DMS53 (cell line): ENCODE results near the gene HSPA12B.

ENCODE experiments used
- DNase-seq: peaks from one replicate; lab custom pipeline; 2025; lab: John Stamatoyannopoulos, UW

Gene HSPA12B

GRCh38 chr20:3767110-3767426, 34.6 kb downstream of the HSPA12B start:
- peak; percentile 55 for DNase-seq

DNA sequence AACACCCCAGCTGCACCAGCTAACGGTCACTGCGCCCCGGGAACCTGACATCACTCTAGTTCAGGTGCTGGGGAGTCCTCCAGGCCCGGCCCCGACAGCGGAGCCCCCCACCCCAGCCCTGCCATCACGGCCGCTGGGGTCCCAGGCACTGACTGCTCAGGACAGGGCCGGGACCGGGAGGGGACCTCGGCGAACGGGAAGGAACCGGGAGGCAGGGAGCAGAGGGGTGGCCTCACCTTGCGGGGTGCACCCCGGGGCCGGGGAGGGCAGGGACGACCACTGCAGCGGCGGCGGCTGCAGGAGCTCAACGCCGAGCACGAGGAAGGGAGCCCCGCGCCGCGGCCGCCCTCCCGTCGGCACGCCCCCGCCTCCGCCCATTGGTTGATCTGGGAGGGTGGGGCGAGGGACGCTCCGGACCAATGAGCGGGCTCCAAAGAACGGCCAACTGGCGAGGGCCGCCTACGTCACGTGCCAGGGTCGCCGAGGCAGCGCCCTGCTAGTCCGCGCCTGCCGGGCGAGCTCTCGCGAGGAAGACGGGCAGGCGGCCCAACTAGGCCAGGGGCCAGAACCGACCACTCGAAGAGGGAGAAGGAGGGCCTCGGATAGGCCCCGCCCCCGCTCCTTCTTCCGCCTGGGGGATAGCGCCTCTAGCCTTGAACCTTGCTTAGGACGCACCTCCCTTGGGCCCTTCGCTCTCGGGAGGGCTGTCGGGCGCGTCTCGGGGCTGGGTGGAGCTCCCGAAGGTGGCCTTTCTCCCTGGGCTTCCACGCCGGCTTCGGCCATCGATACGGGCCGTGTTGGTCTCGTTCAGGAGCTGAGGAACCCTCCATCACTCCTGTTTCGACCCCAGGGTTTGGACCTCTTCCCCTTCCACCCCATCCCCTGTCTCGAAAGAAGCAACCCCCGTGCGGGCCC, 35.2 kb downstream of the HSPA12B start, which contains the start of gene ADISSP:
Gene ADISSP, minus strand, starts transcription at position 327 of the 915 bp plus-strand sequence. CDS start 7,653 bp downstream, outside the sequence.
- DNase-seq = peak; percentile 99

DNA sequence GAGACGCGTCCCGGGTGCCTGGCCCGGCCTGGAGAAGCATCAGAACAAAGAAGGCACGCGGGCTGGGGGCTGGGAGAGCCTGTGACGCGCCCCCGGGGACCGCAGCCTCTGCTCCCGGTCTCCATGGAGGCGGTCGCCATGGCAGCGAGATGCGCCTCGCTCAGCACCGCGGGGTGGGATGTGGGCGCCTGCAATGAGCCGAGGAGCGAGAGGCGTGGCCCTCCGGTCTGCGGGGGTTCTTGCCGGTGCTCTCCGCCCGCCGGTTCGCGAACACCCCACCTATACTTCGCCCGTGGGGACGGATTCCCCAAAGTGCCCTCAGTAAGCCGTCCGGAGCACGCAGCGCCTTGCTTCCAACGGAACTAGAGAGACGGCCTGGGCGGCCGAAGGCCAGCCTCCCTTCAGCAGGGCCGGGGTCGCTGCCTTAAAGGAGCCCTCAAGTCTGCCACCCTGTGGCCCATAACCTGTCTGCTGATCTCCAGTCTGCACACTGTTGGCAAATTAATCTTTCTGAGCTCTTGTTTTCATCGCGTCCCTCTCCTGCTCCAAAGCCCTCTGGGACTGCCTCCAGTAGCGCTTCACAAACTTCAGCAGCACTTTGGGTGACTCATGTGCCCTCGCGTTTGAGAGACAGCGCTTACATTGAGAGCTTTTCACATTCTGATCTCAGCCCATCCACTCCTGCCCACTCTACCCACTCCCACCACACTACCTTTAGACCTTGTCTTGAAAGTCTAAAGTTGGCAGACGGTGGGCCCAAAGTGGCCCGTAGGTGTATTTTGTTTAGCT, 36.1 kb downstream of the HSPA12B start:
- peak; percentile 89 for DNase-seq

DNA sequence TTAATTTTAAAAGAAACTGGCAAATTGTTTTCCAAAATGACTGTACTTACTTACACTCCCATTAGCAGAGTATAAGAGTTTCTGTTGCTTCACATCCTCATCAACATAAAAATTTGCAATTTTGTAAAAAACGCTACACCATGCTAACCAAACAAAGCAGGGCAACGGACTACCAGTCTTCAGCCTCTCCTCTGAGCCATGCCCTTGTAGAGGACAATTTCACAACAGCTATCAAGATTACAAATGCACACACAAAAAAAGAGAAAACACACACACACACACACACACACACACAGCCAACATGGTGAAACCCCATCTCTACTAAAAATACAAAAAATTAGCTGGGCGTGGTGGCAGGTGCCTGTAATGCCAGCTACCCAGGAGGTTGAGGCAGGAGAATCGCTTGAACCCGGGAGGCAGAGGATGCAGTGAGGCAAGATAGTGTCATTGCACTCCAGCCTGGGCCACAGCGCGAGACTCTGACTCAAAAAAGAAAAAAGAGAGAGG, 39.1 kb downstream of the HSPA12B start:
- DNase-seq = no peak

GRCh38 chr20:3775457-3776108, 43.1 kb downstream of the HSPA12B start:
- no peak for DNase-seq

- DNase-seq = no peak
Observed at GRCh38 chr20:3777381-3777715, 44.9 kb downstream of the HSPA12B start.

DNA sequence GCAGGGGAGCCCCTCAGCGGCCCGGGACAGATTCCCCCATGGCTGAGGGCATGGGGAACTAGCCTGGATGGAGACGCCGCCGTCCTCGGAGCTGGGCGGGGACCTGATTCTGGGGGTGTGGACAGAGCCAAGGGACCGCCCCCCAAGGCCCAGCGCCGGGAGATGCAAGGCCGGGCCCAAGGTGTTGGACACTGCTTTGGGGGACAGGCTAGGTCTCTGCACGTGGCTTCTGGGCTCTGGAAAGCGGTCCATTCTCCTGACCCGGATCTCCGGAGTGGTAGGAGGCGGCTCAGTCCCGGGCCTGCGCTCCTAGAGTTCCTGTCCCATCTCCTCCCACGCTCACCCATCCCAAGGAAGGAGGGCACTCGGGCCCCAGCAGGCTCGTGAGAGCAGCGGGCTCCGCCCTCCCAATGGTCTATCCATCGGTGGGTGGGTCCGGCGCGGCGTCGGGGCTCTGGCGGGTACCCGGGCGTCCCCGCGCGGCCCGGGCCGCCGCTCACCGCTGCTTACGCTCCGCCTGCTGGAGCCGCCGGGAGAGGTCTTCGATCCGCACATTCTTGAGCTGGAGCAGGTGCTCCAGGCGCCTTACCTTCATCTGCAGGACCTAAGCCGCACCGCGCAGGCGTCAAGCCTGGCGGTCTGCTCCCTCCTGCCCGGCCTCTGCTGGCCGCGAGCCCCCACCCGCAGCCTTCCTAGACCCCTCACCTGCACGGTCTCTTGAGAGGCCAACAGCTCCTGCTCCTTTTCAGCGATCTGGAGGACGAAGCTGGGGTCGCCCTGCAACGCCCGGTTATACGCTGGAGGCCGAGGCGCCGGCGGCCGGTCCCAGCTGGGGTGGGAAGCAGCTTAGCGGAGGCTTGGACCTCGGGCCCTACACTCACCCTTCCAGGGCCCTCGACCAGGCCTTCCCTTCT, 45.5 kb downstream of the HSPA12B start:
- DNase-seq = peak; percentile 88

DNA sequence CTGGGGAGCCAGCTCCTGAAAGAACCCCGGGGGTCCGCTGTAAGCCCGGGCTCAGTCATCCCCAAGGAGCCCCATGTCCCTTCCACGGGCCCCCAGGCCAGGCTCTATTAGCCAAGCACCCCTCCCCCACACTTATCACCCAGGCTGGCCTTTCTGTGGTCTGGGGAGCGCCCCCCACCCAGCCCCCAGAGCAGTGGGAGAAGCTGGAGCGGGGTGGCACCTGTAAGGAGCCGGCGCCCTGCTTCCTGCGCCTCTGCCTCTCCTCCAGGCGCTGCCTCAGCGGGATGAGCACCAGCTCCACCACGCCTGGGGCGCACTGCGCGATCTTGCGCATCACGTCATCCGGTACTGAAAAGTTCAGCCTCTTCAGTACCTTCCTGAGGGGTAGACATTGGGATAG, 46.5 kb downstream of the HSPA12B start:
- DNase-seq = no peak

GRCh38 chr20:3781153-3781910, 48.8 kb downstream of the HSPA12B start, which contains the start of gene SPEF1:
Gene SPEF1, minus strand, starts transcription at chr20:3781448. Its CDS starts 161 bp downstream, at chr20:3781287.
- peak; percentile 98 for DNase-seq

DNA sequence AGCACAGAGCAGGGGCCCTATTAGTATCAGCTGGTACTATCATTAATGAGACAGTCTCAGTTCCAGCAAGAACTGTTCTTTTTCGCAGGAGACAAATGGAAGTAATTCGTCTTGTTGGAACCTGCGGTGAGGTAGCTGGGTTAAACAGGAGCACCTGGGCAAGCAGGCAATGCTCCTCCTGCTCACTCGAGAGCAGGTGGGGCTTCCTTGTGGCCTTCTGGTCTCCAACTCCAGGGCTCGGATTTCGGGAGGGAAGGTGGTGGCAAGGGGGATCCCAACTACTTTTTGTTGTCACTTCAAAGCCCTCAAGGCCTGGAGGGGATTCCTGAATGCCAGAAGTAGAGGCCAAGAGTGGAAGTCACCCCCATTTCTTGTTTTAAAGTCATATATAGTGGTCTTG, 50.1 kb downstream of the HSPA12B start:
- no peak for DNase-seq

- peak; percentile 52 for DNase-seq
Observed at GRCh38 chr20:3783068-3783489, 50.6 kb downstream of the HSPA12B start.

- DNase-seq = no peak
Observed at GRCh38 chr20:3783511-3784195, 51.2 kb downstream of the HSPA12B start.

- DNase-seq = no peak
Observed at GRCh38 chr20:3784216-3784853, 51.9 kb downstream of the HSPA12B start.

- DNase-seq = no peak
Observed at GRCh38 chr20:3784863-3785239, 52.4 kb downstream of the HSPA12B start.

DNA sequence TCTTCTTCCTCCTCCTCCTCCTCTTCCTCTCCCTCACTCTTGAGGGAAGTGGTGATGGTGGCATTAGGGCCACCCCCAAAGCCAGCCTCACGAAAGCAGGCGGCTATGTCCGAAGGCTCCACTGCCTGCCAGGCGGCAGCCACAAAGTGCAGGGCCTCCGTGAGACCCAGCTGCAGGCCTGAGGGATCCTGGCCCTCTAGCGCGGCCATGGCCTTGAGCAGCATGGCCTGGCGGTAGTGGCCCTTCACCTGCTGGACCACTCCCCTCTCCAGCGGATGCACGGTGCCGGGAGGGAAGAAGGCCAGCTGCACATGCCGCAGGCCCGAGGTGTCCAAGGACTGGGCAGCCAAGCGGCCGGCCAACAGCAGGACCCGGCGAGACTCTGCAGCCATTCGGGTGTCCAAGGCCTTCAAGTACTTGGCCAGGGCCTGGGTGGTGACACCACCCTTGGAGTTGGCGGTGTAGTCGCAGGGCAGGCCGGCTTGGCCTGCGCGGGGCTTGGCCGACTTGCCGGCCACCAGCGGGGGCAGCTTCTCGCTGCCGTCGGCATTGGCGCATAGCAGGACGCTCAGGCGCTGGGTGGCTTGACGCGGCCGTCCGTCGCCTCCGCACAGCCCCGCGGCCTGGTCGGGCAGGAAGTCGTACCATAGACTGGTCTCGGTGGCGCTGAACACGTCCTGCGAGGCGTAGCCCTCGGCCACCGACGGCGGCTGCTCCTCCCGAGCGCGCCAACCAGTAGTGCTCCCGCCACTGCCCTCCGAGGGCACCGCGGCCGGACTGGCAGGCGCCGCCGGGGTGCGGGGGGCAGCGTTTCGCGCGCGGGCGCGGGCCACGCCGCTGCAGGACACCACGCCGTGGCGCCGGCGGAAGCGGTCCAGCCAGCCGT, 53.0 kb downstream of the HSPA12B start:
- peak; percentile 77 for DNase-seq

- peak; percentile 81 for DNase-seq
Observed at GRCh38 chr20:3786126-3786484, 53.6 kb downstream of the HSPA12B start.

GRCh38 chr20:3786665-3787323, 54.3 kb downstream of the HSPA12B start, which contains the start of gene CENPB:
Gene CENPB, minus strand, starts transcription at chr20:3786740. Its CDS starts 257 bp downstream, at chr20:3786483.
- DNase-seq = peak; percentile 96
